Measurements from ENCODE around the gene OR52E4.

Gene OR52E4

DNA sequence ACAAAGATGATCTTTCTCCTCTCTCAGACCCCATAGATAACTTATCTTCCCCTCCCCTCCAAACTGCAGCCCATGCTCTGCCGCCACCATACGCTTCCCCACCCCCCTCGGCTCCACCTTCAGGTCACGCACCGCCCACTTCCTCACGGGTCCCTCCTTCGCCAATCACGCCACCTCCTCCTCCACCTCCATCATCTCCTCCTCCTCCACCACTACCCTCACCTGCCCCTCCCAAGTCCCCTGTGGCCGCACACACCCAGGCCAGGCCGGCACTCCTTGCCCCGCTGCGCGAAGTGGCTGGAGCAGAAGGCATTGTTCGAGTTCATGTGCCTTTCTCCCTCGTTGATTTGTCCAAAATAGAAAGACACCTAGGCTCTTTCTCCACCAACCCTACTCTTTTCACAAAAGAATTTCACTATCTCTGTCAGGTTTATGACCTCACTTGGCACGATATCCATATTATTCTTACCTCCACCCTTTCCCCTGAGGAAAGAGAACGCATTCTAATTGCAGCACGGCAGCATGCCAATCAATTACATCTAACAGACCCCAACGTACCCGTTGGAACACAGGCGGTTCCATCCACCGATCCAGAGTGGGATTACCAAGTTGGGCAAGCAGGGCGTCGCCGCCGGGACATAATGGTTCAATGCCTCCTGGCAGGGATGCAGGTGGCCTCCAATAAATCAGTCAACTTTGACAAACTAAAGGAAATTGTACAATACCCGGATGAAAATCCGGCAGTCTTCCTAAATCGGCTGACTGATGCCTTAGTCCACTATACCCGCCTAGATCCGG, 49.3 kb downstream of the OR52E4 start:
- no peak for DNase-seq

DNA sequence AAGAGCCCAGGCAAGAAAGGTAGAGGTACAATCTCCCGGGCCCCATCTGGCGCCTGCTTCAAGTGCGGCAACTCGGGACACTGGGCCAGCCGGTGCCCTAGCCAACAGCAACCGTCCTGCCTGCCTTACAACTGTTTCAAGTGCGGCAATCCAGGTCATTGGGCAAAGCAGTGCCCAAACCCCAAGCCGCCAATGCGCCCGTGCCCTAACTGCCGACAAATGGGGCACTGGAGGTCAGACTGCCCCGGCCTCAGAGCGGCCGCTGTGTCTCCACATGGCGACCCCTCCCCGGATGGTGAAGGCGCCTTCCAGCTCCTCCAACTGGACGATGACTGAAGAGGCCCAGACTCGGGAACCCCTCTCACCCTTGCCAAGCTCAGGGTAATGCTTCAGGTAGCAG, 50.2 kb downstream of the OR52E4 start:
- DNase-seq: no peak

DNA sequence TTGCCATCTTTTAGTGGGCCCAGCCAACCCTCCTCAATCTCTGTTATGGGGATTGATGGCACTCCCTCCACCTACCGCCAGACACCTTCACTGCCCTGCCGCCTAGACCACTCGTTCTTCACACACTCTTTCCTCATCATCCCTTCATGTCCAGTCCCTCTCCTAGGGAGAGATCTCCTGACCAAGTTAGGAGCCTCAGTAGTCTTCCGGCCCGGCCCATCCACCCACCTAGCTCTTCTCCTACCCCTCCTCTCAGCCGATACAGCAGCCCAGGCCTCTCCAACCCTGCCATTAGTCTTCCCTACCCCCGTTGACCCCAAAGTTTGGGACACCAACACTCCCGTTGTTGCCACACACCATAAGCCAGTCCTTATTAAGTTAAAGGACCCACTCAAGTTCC, 50.6 kb downstream of the OR52E4 start:
- DNase-seq: no peak

DNA sequence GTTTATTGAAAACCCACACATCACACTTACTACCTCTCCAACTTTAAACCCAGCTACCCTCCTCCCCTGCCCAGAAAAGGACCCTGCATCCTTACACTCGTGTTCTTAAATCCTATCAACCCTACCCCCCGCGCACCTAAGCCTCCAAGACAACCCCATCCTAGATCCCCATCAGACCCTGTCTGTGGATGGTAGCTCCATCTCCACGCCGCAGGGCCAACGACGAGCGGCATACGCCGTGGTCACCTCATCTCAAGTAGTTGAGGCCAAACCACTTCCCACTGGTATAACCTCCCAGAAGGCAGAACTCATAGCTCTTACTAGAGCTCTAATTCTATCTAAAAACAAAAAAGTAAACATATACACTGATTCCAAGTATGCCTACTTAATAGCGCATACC, 52.2 kb downstream of the OR52E4 start:
- no peak for DNase-seq

DNA sequence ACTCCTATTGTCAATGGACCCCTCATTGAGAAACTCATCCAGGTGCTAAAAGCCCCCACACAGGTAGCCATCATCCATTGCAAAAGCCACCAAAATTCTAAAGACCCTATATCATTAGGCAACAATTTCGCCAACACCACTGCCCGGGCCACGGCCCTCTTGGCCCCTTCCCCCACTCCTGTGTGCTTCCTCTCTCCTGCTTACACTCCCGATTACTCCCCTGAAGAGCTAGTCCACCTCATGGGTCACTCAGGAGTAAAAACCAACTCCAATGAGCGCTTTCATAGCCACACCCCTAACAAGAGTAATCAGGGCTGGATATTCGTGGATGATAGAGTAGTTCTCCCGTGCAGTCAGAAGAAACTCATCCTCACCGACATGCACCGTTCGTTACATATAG, 52.7 kb downstream of the OR52E4 start:
- DNase-seq: no peak
